ENCODE data around the gene ZNF749.

Gene ZNF749

GRCh38 chr19:57435062-57435978 is at the start of gene ZNF749:
Gene ZNF749 (plus strand): TSS chr19:57435325. CDS start chr19:57435579, 254 bp downstream.
- TF ChIP-seq CTCF (IDR thresholded peaks at IDR 0.05; ENCODE audit: low read depth, low read length, missing control alignments): no peak
- DNase-seq (ENCODE audit: extremely low read depth, low read depth): peak; percentile 99
- peak within 1 kb of the TSS; percentile 74 for H3K4me3 ChIP-seq (replicated peaks; ENCODE audit: low read depth, low read length)

GRCh38 chr19:57389194-57389729 is 45.9 kb upstream of the ZNF749 start:
- peak overlapping the region; percentile 81 for H3K4me3 ChIP-seq (replicated peaks; ENCODE audit: low read depth, low read length)
- no peak for DNase-seq (ENCODE audit: extremely low read depth, low read depth)
- no peak for TF ChIP-seq CTCF (IDR thresholded peaks at IDR 0.05; ENCODE audit: low read depth, low read length, missing control alignments)

GRCh38 chr19:57389730-57390598 is 45.2 kb upstream of the ZNF749 start, which contains the start of gene ZNF548:
Gene ZNF548 (plus strand): TSS chr19:57389854. CDS start chr19:57390100, 246 bp downstream.
- H3K4me3 ChIP-seq (replicated peaks; ENCODE audit: low read depth, low read length): peak within 1 kb of the TSS; percentile 81
- TF ChIP-seq CTCF (IDR thresholded peaks at IDR 0.05; ENCODE audit: low read depth, low read length, missing control alignments): no peak
- peak; percentile 97 for DNase-seq (ENCODE audit: extremely low read depth, low read depth)

- H3K4me3 ChIP-seq (replicated peaks; ENCODE audit: low read depth, low read length): no peak overlapping the region
- no peak for DNase-seq (ENCODE audit: extremely low read depth, low read depth)
- no peak for TF ChIP-seq CTCF (IDR thresholded peaks at IDR 0.05; ENCODE audit: low read depth, low read length, missing control alignments)
Measured at GRCh38 chr19:57395710-57396109, 39.4 kb upstream of the ZNF749 start.

GRCh38 chr19:57398868-57399267 is 36.3 kb upstream of the ZNF749 start:
- DNase-seq (ENCODE audit: extremely low read depth, low read depth): no peak
- TF ChIP-seq CTCF (IDR thresholded peaks at IDR 0.05; ENCODE audit: low read depth, low read length, missing control alignments): no peak
- H3K4me3 ChIP-seq (replicated peaks; ENCODE audit: low read depth, low read length): no peak overlapping the region

GRCh38 chr19:57403737-57404563 is 31.2 kb upstream of the ZNF749 start:
- DNase-seq (ENCODE audit: extremely low read depth, low read depth): no peak
- no peak overlapping the region for H3K4me3 ChIP-seq (replicated peaks; ENCODE audit: low read depth, low read length)
- no peak for TF ChIP-seq CTCF (IDR thresholded peaks at IDR 0.05; ENCODE audit: low read depth, low read length, missing control alignments)
